Activated naive CD4-positive, alpha-beta T cell treated with anti-CD3 and anti-CD28 coated beads for 36 hours (primary cell): ENCODE results near the gene ZNF862. TPM values are rescaled to one million over a fixed set of nuclear protein-coding genes. Genes with fewer than 3 reads are reported as not detected.
"Not testable (repeated sequence)": the region's sequence is repeated elsewhere in the genome, so short reads cannot be mapped to it uniquely, and the experiment has no call there.

Experiments
- CTCF ChIA-PET: fragments of 350-600 bp; sonication (Branson Sonifier 250); formaldehyde crosslinking; loops from one replicate; lab custom pipeline; 2021; ENCODE audit warnings: antibody characterized with exemption; lab: Charles Lee
- DNase-seq: peaks from one replicate; pipeline ENCODE4 v3.0.0-alpha.2; 2020
- H3K27ac Mint-ChIP-seq: one replicate; pipeline ENCODE4 v1.8.0; 2021; ENCODE audit warnings: mild to moderate bottlenecking, mixed read lengths
- H3K27me3 Mint-ChIP-seq: one replicate; pipeline ENCODE4 v1.8.0; 2021; ENCODE audit warnings: low read depth, mixed read lengths
- H3K36me3 Mint-ChIP-seq: one replicate; pipeline ENCODE4 v1.8.0; 2021; ENCODE audit warnings: low read depth, mixed read lengths
- H3K4me1 Mint-ChIP-seq: one replicate; pipeline ENCODE4 v1.8.0; 2021; ENCODE audit warnings: low read depth, mixed read lengths
- H3K4me3 Mint-ChIP-seq: one replicate; pipeline ENCODE4 v1.8.0; 2021; ENCODE audit warnings: mild to moderate bottlenecking, moderate library complexity, mixed read lengths
- H3K9me3 Mint-ChIP-seq: one replicate; pipeline ENCODE4 v1.8.0; 2021; ENCODE audit warnings: mixed read lengths
- intact Hi-C: fragments of 100-400 bp; cut with micrococcal nuclease; formaldehyde crosslinking; loops from one replicate; pipeline ENCODE4 v1.15.1; 2023
- total RNA-seq, 2 experiments: library from RNA; stranded (reverse); gene quantifications; one replicate each; pipeline ENCODE4 v1.2.3, GENCODE V29; 2021

Gene ZNF862
- total RNA-seq, 2 experiments from 2014 or later: 17.6 to 19.4 TPM

DNA sequence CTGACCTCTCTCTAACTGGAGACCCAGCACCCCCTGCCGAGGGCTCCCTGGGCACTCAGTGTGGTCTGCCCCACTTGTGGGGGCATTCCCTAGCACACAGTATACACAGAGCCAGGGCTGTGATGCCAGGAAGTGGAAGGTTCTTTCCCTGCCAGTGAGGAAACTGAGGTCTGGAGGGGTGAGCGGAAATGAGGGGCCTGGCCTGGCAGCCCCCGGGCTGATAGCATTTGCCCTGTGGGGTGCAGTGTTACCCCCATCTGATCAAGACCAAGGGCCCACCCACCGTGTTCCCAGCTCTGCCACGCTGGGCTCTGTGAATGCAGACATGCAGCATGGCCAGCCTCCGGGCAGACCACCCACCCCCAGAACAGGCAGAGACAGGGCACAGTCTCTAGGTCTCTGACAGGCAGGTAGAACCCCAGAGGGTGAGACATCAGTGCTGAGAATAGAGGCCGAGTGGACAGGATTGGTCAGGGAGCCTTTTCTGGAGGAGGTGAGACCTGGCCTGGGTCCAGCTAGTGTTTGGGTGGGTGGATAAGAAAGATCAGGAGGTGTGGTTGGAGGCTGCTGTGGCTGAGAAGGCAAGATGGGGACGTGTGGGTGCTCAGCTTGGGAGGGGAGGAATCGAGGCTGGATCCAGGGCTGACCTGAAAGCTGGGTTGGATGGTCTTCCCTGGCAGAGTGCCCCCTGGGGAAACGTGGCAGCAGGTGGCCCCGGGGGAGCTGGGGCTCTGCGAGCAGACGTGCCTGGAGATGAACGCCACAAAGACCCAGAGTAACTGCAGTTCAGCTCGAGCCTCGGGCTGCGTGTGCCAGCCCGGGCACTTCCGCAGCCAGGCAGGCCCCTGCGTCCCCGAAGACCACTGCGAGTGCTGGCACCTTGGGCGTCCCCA lies 10.8 kb upstream of the ZNF862 start:
- Mint-ChIP-seq H3K4me3 (no peak overlapping the region), H3K27ac (no peak overlapping the region), H3K9me3 (no peaks in the 10 kb centered on the region), H3K27me3 (no peaks in the 10 kb centered on the region), H3K36me3 (no peaks in the 10 kb centered on the region), H3K4me1 (no peaks in the 10 kb centered on the region)
- CTCF ChIA-PET: no interaction called here
- intact Hi-C loops: no loop called here
- DNase-seq: no peak

DNA sequence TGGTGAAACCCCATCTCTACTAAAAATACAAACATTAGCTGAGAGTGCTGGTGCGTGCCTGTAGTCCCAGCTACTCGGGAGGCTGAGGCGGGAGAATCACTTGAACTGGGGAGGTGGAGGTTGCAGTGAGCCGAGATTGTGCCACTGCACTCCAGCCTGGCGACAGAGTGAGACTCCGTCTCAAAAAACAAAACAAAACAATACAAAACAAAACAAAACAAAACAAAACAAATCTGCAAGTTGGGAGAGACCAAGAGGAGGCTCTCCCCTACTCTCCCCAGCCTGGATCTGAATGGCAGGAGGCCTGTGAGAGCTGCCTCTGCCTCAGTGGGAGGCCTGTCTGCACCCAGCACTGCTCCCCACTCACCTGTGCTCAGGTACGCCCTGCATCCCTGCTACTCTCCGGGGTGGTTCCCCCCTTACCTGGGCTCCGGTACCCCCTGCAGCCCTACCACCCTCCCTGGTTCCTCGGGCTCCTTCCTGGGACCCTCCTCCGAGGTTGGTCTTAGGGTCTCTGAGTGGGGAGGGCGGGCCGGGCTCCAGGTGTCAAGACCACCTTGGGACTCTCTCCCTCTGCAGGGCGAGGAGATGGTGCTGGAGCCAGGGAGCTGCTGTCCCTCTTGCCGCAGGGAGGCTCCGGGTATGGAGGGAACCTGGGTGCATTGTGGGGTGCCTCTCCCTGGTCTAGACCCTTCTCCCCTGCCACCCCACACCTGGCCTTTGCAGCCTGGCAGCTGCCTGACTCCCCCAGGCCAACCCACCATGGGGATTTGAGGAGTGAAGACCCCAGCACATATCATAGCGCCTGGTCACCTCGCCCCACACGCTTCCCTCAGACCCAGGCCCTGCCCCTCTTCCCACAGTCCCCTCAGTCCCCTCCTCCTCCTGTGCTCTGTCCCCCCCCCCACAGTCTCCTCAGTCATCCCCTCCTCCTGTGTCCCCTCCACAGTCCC lies 9.5 kb upstream of the ZNF862 start:
- intact Hi-C loops: no loop called here
- Mint-ChIP-seq H3K9me3 (no peaks in the 10 kb centered on the region), H3K36me3 (no peaks in the 10 kb centered on the region), H3K27ac (no peak overlapping the region), H3K27me3 (no peaks in the 10 kb centered on the region), H3K4me3 (no peak overlapping the region), H3K4me1 (no peaks in the 10 kb centered on the region)
- DNase-seq: no peak
- CTCF ChIA-PET: no interaction called here

DNA sequence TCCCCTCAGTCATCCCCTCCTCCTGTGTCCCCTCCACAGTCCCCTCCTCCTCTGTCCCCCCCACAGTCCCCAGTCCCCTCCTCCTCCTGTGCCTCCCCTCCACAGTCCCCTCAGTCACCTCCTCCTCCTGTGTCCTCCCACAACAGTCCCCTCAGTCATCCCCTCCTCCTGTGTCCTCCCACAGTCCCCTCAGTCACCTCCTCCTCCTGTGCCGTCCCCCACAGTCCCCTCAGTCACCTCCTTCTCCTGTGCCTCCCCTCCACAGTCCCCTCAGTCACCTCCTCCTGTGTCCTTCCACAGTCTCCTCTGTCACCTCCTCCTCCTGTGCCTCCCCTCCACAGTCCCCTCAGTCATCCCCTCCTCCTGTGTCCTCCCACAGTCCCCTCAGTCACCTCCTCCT lies 7.6 kb upstream of the ZNF862 start:
- intact Hi-C loops, H3K4me3 Mint-ChIP-seq, CTCF ChIA-PET: not testable (repeated sequence)

GRCh38 chr7:149830997-149831740 lies 7.0 kb upstream of the ZNF862 start:
- CTCF ChIA-PET: no interaction called here
- Mint-ChIP-seq H3K27me3 (no peaks in the 10 kb centered on the region), H3K4me3 (no peak overlapping the region), H3K4me1 (no peaks in the 10 kb centered on the region), H3K36me3 (no peaks in the 10 kb centered on the region), H3K9me3 (no peaks in the 10 kb centered on the region), H3K27ac (no peak overlapping the region)
- intact Hi-C loops: no loop called here
- no peak for DNase-seq

More for the DNA sequence above, 7.6 kb upstream of the ZNF862 start:
- H3K4me1 Mint-ChIP-seq, H3K27me3 Mint-ChIP-seq, DNase-seq, H3K36me3 Mint-ChIP-seq, H3K27ac Mint-ChIP-seq, H3K9me3 Mint-ChIP-seq: not testable (repeated sequence)

- no peaks in the 10 kb centered on the region for H3K27me3 Mint-ChIP-seq
- H3K4me1 Mint-ChIP-seq: no peaks in the 10 kb centered on the region
- intact Hi-C loops: no loop called here
- no peak overlapping the region for H3K4me3 Mint-ChIP-seq
- H3K27ac Mint-ChIP-seq: no peak overlapping the region
- DNase-seq: no peak
- H3K36me3 Mint-ChIP-seq: no peaks in the 10 kb centered on the region
- CTCF ChIA-PET: no interaction called here
- no peaks in the 10 kb centered on the region for H3K9me3 Mint-ChIP-seq
These were observed 6.4 kb upstream of the ZNF862 start for GRCh38 chr7:149831741-149832219.

- CTCF ChIA-PET: no interaction called here
- H3K36me3 Mint-ChIP-seq: no peaks in the 10 kb centered on the region
- no peak overlapping the region for H3K27ac Mint-ChIP-seq
- H3K4me3 Mint-ChIP-seq: no peak overlapping the region
- DNase-seq: no peak
- intact Hi-C loops: no loop called here
- H3K9me3 Mint-ChIP-seq: no peaks in the 10 kb centered on the region
- H3K4me1 Mint-ChIP-seq: peaks cover under 1% of the 10 kb centered on the region
- no peaks in the 10 kb centered on the region for H3K27me3 Mint-ChIP-seq
These were observed 5.7 kb upstream of the ZNF862 start for GRCh38 chr7:149832332-149833041.

GRCh38 chr7:149833495-149834130 lies 4.6 kb upstream of the ZNF862 start:
- intact Hi-C loops: no loop called here
- H3K4me1 Mint-ChIP-seq: peaks cover 6% of the 10 kb centered on the region
- no peak overlapping the region for H3K27ac Mint-ChIP-seq

GRCh38 chr7:149834601-149835000 lies 3.6 kb upstream of the ZNF862 start:
- H3K27me3 Mint-ChIP-seq: no peaks in the 10 kb centered on the region
- no peak for DNase-seq
- CTCF ChIA-PET: no interaction called here
- peaks cover 14% of the 10 kb centered on the region for H3K4me1 Mint-ChIP-seq
- intact Hi-C loops: no loop called here
- no peaks in the 10 kb centered on the region for H3K36me3 Mint-ChIP-seq
- no peak overlapping the region for H3K4me3 Mint-ChIP-seq
- no peaks in the 10 kb centered on the region for H3K9me3 Mint-ChIP-seq
- H3K27ac Mint-ChIP-seq: no peak overlapping the region

More at GRCh38 chr7:149833495-149834130, 4.6 kb upstream of the ZNF862 start:
- H3K36me3 Mint-ChIP-seq: no peaks in the 10 kb centered on the region
- CTCF ChIA-PET: no interaction called here
- H3K4me3 Mint-ChIP-seq: no peak overlapping the region
- H3K27me3 Mint-ChIP-seq: no peaks in the 10 kb centered on the region
- DNase-seq: no peak
- no peaks in the 10 kb centered on the region for H3K9me3 Mint-ChIP-seq

- no peak overlapping the region for H3K4me3 Mint-ChIP-seq
- DNase-seq: no peak
- CTCF ChIA-PET: no interaction called here
These were observed 1.7 kb upstream of the ZNF862 start for GRCh38 chr7:149836434-149836833.

GRCh38 chr7:149837564-149838223 lies 481 bp upstream of the ZNF862 start:
- Mint-ChIP-seq H3K4me3 (peak overlapping the region; percentile 76), H3K27me3 (no peaks in the 10 kb centered on the region), H3K4me1 (peaks cover 26% of the 10 kb centered on the region), H3K9me3 (no peaks in the 10 kb centered on the region), H3K36me3 (no peaks in the 10 kb centered on the region), H3K27ac (no peak overlapping the region)
- intact Hi-C loops: loop anchor here (1.0 to 2.0 kb wide), 6 partner anchors 17 to 542 kb away; partner anchors contain the start of genes ATP6V0E2 and ZNF775
- CTCF ChIA-PET: interaction anchor here (0.7 to 1.7 kb wide), 4 partner anchors 16 to 63 kb away, joined by 3 to 4 read pairs (median 3); no protein-coding TSS in a partner anchor
- DNase-seq: no peak

More at GRCh38 chr7:149836434-149836833, 1.7 kb upstream of the ZNF862 start:
- Mint-ChIP-seq H3K27ac (no peak overlapping the region), H3K36me3 (no peaks in the 10 kb centered on the region), H3K9me3 (no peaks in the 10 kb centered on the region), H3K27me3 (no peaks in the 10 kb centered on the region), H3K4me1 (peaks cover 20% of the 10 kb centered on the region)
- intact Hi-C loops: no loop called here
